Activated CD8-positive, alpha-beta memory T cell treated with anti-CD3 and anti-CD28 coated beads, Interleukin-2, amount 50 U/mL, for 1 hour (primary cell): Measurements from ENCODE around the gene SPATA32.
A peak's percentile ranks its signal among the peaks of the same experiment; 100 is the strongest.

Source experiments
- DNase-seq: peaks from one replicate; pipeline ENCODE4 v3.0.0-alpha.2; 2020; ENCODE audit errors: extremely low read depth

The SPATA32 gene

DNA sequence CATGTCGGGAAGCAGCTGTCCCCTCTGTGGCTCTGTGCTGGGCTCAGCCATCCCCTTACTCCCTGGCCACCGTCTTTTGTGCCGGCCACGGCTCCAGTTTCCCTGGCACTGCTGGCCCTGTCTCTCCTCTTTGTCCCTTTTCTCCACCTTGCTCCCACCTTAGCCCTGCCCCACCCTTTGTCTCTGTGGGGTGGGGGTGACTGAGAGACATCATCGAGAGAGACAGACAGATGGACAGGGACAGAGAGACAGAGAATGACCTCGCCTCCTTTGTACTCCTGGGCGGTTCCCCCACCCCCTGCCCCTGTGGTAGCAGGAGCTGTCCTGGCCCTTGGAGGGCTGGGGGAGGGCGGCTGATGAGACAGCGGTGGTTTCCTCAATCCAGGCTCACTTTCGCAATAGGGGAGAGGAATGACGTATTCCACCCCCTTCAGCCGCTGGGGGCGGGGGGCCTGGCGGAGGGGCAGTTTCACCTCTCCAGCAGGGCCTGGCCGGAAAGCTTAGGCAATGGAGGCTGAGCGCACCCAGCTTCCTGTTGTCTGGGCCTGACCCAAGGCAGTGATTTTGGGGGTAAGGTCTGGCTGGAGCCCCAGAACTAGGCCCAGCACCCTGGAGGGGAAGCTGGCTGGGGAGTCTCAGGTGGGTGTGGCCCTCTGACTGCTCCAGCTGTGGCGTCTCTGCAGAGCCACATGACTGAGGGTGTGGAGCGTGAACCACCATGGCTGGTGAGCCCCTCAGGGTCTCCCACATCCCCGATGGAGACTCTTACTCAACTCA is 32.9 kb downstream of the SPATA32 start:
- peak; percentile 90 for DNase-seq

DNA sequence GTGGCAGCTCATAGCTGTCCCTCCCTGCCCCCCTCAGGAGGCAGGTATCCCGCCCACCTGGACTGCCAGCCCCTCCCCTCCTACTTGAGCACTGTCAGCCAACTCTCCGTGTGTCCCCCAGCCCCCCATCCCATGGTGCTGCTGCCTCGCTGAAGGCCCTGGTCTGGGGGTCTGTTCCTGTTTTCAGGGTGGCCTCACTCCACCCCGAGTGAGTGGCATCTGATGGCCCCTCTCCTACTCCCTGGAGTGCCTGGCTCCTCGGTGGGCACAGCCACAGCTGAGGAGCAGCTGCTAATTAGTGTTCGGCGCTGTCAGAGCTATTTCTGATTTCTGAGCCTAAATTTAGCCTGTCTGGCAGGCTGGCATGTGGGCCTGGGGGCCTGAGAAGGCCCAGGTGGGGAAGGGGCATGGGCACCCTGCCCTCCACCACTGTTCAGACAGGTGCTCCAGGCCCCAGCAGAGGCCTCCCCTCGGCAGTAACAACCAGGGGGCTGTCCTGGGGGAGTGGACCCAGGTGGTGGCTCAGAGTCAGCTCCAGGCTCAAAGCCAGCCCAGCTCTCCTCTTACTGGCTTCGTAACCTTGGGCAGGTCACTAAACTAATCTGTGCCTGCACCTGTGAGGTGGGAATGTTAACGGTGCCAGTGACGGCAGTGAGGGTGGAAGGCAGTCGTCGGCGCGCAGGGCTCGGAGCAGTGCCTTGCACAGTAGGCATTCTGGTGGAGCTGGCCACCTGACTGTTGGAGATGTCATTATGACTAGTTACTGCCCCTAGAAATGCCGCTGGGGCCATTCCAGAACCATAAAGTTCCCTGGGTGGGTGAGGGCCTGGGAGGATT is 33.8 kb downstream of the SPATA32 start:
- no peak for DNase-seq

DNA sequence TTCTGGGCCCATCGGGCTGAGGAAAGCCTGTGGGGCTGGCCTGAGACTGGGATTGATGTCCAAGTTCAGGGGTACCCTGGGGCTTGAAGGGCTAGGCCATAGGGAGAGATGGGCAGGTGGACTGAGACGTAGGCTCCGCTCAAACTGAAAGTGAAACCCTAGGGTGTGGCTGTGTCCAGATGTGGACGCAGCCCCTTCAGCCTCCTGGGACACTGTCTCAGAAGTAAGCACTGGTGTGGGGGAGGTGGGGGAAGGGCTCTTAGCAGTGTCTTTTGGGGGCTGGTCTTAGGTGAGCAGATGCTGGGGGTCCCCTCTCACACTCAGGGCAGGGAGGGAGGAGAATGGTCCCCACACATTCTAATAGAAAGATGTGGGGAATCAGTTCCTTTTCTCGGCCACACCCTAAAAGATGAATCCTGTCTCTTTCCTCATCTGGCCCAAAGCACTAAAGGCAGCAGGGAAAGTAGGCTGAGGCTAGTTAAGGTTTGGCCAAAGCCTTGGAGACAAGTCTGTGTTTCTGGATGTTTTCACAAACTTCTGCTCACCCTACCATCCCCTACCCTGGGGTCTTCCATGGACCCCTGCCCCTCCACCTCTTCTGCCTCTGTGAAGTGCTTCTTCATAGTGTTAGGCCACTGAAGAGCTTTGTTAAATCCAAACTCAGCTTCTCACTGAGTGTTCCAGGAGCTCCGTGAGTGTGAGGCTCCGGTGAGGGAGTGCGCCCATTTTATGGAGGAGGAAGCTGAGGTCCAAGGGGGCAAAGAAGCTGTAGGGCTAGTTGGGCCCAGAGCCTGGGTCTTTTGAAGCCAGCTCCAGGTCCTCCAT is 34.6 kb downstream of the SPATA32 start:
- no peak for DNase-seq

DNA sequence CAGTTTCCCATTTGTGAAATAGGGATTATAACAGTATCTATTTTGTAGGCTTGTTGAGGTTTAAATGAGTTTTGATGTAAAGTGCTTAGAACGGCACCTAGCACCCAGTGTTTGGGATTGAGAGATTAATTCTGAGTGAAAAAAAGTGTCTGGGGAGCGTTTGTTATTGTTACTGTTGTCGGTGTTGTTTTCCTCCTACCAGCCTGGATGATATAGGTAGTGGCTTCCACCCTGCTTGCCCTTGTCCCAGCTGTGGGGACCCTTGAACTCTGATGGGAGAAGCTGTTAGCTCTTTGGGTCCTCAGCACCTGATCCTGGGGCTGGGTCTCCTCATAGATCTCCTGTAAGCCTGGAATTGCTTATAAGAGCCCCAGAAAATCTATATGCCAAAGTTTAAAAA is 35.3 kb downstream of the SPATA32 start:
- DNase-seq, result no peak

DNA sequence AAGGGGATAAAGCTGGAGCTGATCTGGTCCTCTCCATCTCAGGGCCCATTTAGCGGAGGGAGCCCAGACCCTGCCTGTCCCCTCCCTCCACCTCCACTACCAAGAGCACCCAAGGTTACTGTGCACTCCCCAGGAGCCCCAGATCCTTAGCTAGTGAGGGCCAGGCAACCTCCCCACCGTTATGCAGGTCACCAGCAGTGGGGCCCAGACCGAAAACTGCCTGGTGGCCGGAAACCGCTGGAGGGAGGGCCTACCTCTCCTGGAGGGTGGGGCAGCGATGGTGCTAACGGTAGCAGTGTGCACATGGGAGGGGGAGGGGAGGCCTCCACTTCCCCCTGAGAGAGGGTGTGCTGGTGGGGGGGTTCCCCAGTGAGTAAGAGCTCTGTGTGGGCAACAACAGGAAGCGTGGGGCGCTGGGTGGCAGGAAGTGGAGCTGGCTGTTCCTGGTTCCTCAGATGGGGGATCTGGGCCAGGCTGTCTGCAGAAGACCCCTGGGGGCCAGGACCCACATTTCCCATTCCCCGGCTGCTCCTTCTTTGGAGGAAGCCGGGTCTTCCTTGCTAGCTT is 35.8 kb downstream of the SPATA32 start:
- peak; percentile 95 for DNase-seq

DNA sequence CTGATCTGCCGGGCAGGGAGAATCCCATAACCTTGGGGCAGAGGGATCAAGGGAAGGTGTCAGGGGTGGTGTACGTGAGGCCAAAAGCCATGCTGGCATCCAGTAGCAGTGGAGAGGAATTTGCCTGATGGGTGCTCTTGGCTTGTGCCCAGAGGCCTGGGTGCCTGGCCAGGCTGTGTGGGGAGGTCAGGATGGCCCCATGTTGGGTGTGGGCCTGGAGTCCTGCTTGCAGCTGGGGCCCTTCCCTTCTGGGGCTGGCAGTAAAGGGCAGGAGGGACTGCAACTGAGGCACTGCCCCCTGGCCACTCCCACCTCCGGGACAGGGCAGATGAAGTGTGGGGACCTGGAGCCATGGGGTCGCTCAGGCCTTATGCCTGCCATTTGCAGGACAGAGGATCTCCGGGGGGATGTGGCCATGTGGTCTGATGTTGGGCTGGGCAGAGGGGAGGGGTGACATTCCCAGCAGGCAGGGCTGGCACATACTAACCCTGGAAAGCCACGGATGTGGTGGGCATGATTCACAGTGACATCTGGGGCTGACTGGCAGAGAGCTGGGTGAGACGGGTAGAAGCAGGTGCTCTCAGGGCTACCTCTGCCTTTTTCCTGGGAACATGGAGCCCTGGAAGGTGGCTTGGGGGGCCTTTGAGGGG is 36.7 kb downstream of the SPATA32 start:
- no peak for DNase-seq

DNA sequence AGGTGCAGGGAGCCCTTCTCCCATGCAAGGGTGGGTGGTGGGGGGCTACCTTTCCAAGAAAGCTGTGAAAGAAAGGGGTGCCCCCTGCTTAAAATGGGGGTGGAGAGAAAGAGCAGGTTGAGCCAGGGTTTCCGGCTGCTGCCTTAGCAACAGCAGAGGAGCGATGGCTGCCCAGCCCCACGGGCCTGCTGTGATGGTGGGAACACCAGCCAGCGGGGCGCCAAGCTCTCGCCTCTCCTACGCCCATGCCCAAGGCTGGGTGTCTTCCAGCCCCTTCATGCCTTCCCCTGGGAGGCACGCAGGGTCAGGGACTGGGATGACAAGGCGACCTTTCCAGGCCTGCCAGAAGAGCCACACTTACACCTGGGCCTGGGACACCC is 37.2 kb downstream of the SPATA32 start:
- DNase-seq, result no peak

DNA sequence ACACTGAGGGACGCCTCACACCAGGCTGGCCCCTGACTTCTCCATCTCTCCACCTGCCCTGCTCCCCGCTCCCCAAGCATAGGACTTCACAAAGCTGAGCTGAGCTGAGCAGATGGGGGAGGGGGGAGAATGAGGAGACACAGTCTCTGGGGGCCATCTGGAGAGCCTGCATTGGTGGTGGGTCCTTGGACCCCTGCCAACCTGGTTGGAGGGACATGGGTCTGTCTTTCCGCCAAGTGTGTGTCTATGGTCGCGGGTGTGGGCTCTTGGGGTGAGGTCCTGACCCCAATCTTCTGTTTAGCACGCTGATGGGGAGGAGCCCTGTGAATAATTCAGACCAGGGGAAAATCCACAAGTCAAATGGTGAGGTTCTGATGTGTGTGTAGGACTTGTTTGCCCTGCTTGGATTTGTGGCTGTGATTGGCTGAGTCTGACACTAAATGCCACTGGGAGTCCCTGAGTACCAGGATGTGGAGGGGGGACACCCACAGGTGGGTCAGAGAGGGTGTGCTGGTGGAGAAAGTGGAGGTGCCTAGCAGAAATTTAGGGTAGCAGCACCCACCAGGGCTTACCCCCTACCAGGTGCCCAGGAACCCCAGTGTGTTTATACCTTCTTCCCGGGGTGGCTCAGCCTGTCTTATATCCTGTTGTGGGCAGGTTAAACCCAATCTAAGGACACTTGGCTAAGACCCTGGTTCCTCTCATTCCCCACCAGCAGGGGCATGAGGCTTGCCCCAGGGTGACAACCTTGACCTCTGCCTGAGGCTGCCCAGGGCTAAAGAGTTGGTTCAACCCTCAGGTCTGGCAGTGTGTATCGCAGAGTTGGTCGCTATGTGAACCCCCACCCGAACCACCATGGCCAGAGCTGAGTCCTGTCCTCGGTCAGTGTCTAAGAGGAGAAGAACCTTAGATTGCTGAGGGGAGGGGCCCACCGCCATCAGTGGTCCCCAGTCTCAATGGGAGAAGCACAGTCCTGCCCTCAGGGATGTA is 38.1 kb downstream of the SPATA32 start:
- no peak for DNase-seq

DNA sequence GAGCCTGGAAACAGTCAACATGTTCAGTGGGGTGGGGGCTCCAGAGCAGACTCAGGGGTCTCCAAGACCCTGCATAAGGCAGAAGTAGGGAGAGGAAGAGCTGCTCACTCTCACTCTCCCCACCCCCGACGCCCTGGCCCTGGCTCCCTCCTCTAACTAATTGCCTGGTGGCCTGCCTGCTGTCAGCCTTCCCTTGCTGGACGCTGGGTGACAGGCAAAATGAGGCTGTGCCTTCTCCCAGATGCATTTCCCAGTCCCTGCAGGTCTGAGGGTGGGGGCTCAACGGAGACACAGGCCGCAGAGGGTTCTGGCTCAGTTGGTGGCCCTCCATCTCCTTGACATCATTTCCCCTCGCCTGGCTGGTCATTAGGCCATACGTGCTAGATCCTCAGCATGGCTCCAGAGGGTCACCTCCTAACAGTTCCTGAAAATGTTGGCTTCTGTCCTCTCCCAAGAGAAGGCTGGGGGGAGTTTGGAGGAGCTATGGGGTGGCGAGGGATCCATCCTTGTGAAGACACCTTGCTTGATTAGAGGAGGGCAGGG is 38.8 kb downstream of the SPATA32 start:
- DNase-seq, result no peak

DNA sequence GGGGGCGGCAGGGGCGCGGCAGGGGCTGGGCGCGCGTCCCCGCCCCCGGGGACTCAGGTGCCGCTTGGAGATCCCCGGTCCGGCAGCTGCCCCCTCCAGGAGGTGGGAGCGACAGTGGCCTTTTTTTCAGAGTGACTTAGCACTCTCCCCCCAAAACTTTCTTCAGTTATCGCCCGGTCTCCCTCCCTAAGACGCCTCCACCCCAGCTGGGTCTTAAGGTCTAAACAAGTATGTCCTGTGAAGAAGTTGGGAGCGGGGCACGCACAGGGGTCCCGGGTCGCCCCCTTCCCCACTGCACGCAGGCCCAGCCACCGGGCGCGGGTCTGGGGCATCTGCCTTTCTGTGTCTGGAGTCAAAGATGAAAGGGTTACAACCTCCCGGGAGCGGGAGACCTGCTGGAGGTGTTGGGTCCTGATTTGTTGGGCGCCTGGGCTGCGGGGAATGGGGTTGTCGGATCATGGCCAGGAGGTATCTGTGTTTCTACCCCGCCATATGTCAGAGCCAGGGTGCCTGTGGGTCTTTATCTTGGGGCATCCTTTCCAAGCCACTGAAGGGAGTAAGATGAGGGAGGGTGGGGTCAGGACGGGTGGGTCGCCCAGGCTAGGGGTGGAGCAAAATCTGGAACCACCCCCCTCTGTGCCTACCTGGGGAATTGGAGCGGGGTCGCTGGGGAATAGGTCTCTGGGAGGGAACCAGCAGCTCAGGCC is 39.5 kb downstream of the SPATA32 start:
- DNase-seq, result no peak

DNA sequence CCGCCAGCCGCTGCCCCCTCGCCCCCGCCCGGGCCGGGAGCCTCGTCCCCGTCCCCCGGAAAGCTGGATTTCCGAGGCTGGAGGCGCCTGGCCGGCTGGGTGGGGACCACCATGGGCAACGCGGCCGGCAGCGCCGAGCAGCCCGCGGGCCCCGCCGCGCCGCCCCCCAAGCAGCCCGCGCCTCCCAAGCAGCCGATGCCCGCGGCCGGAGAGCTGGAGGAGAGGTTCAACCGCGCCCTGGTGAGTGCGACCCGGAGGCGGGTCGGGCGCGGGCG is 39.9 kb downstream of the SPATA32 start:
- no peak for DNase-seq

DNA sequence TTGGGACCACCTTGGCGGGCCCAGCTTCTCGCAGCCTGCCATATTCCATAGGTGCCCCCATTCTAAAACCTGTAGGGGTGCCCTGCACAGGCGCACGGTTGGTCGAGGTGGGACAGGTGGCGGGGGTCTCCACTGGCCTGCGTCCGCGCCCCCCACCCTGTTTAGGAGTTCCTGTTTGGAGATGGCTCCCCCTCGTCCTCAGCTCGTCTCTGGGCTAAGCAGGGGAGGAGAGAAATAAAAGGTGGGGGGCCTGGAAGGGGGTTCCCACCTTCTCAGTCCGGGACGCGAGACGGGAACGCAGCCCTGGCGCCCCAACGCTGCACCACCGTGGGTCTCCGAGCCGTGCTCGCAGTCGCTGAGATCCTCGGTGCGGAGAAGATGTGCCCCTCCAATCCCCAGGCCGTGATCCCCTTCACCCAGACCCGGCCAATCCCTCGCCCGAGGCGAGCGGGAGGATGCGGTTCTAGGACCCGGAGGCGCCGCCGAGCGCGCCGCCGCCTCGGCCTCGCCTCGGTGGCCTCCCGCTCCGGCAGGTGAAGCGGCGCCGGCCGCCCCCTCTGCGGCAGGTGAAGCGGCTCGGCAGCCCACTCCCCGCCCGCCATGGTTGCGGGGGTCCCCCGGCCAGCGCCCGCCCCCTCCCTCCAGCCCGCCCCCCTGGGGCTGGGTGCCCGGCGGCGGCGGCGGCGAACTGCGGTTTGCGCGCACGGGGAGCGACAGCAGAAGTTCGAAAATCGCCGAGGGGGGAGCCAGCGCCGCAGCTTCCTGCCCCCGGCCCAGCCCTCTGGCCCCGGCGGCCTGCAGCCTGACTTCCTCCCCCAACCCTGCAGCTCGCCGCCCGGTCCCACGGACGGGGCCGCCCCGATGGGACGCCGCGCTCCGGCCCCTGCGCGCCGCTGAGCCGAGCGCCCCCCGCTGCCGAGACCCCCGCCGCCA is 40.5 kb downstream of the SPATA32 start, which contains the start of gene FMNL1:
TSS of gene FMNL1 (plus strand) at position 805 of the 933 bp plus-strand sequence. CDS start 240 bp downstream, outside the sequence.
- DNase-seq, result no peak

DNA sequence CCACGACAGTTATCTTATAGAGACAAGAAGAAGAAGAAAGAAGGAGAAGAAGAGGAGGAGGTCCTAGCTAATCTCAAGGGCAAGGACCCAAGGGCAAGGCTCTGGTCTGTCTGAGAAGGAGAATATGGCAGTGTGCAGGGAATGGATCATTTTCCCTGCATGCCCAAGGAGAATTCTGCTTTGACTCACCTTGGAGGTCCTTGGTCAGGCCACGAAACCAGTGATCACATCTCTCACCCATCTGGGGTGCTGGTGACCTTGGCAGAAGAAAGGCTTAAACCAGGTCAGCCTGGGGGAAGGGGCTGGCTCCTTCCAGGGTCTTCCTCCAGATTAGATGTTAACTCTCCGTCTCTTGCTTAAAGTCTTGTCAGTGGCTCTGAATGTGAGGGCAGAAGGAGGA is 41.8 kb downstream of the SPATA32 start:
- no peak for DNase-seq

DNA sequence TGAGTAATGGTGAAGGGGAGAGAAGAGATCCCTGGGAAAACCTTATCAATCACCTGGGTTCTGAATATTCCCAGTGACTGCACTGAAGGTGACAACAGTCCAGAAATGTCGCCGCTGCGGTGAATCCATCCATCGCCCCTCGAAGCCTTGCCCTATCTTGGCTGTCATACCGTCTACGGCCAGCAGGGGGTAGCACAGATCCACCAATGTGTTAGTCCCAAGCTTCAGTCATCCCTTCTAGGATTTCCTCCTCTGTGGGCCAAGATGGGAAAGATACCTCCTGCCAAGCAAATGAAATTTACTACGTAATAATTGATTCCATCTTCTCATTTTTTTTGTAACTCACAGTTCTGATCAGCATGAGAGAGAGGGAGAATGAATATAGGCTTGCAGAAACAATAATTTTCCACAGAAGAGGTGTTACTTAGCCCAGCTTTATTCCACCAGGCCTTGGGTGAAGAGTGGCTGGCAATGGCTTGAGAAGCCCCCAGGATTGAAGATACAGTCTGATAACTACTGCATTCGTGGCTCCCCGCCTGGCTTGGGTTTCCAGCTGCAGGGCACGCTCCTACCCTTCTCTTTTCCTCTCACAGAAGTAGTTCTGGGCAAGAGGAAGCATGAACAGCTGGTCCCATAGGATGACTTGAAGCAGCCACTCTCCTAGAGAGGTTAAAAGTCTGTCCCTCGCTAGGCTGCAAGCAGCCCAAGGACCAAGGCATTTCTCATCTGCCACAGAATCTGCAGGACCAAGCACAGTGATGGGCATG is 42.8 kb downstream of the SPATA32 start:
- no peak for DNase-seq
